T-helper 1 cell treated with Interleukin-12 subunit alpha and Interleukin-12 subunit beta and Interleukin-4 antibody, amounts not matched to agents 30 μg/mL and 1 μg/mL, for 36 hours (primary cell): ENCODE data around the gene KAT6B.
A peak's percentile ranks its signal among the peaks of the same experiment; 100 is the strongest.
"Not testable (repeated sequence)": the region's sequence is repeated elsewhere in the genome, so short reads cannot be mapped to it uniquely, and the experiment has no call there.

Experiments used
- H3K27ac Mint-ChIP-seq: one replicate; pipeline ENCODE4 v1.8.0; 2021; ENCODE audit warnings: mild to moderate bottlenecking, mixed read lengths
- H3K27me3 Mint-ChIP-seq: one replicate; pipeline ENCODE4 v1.8.0; 2021; ENCODE audit warnings: low read depth, mixed read lengths
- H3K36me3 Mint-ChIP-seq: one replicate; pipeline ENCODE4 v1.8.0; 2021; ENCODE audit warnings: low read depth, mixed read lengths
- H3K4me1 Mint-ChIP-seq: one replicate; pipeline ENCODE4 v1.8.0; 2021; ENCODE audit warnings: low read depth, mixed read lengths
- H3K4me3 Mint-ChIP-seq: one replicate; pipeline ENCODE4 v1.8.0; 2021; ENCODE audit warnings: mild to moderate bottlenecking, moderate library complexity, mixed read lengths
- H3K9me3 Mint-ChIP-seq: one replicate; pipeline ENCODE4 v1.8.0; 2021; ENCODE audit warnings: mixed read lengths

The KAT6B gene

GRCh38 chr10:75040576-75040975 lies 214.2 kb downstream of the KAT6B start:
- Mint-ChIP-seq H3K27ac (no peak overlapping the region), H3K27me3 (no peaks in the 10 kb centered on the region), H3K4me1 (peaks cover 18% of the 10 kb centered on the region), H3K36me3 (no peaks in the 10 kb centered on the region), H3K9me3 (no peaks in the 10 kb centered on the region), H3K4me3 (no peak overlapping the region)

- H3K27me3 Mint-ChIP-seq, result no peaks in the 10 kb centered on the region
- H3K9me3 Mint-ChIP-seq, result no peaks in the 10 kb centered on the region
- no peak overlapping the region for H3K4me3 Mint-ChIP-seq
- peaks cover 20% of the 10 kb centered on the region for H3K4me1 Mint-ChIP-seq
- H3K27ac Mint-ChIP-seq, result peak overlapping the region; percentile 43
- H3K36me3 Mint-ChIP-seq, result no peaks in the 10 kb centered on the region
Observed at GRCh38 chr10:75042292-75042974, 216.0 kb downstream of the KAT6B start.

GRCh38 chr10:75043256-75044131 lies 217.1 kb downstream of the KAT6B start:
- Mint-ChIP-seq H3K27ac (peak overlapping the region; percentile 57), H3K27me3 (no peaks in the 10 kb centered on the region), H3K4me1 (peaks cover 19% of the 10 kb centered on the region), H3K9me3 (no peaks in the 10 kb centered on the region), H3K36me3 (no peaks in the 10 kb centered on the region), H3K4me3 (peak overlapping the region; percentile 58)

GRCh38 chr10:75048669-75049098 lies 222.3 kb downstream of the KAT6B start:
- Mint-ChIP-seq H3K4me3 (no peak overlapping the region), H3K27ac (no peak overlapping the region), H3K9me3 (no peaks in the 10 kb centered on the region), H3K36me3 (no peaks in the 10 kb centered on the region), H3K4me1 (peaks cover 14% of the 10 kb centered on the region), H3K27me3 (no peaks in the 10 kb centered on the region)

- peaks cover 11% of the 10 kb centered on the region for H3K4me1 Mint-ChIP-seq
- H3K27ac Mint-ChIP-seq, result no peak overlapping the region
- no peaks in the 10 kb centered on the region for H3K27me3 Mint-ChIP-seq
- H3K9me3 Mint-ChIP-seq, result no peaks in the 10 kb centered on the region
- H3K36me3 Mint-ChIP-seq, result no peaks in the 10 kb centered on the region
- no peak overlapping the region for H3K4me3 Mint-ChIP-seq
Observed at GRCh38 chr10:75049316-75050148, 223.1 kb downstream of the KAT6B start.

GRCh38 chr10:75050149-75050919 lies 223.9 kb downstream of the KAT6B start:
- no peaks in the 10 kb centered on the region for H3K27me3 Mint-ChIP-seq
- peaks cover 6% of the 10 kb centered on the region for H3K4me1 Mint-ChIP-seq
- no peak overlapping the region for H3K27ac Mint-ChIP-seq
- H3K36me3 Mint-ChIP-seq, result no peaks in the 10 kb centered on the region
- no peak overlapping the region for H3K4me3 Mint-ChIP-seq
- H3K9me3 Mint-ChIP-seq, result no peaks in the 10 kb centered on the region

GRCh38 chr10:75051308-75051707 lies 224.9 kb downstream of the KAT6B start:
- Mint-ChIP-seq H3K27me3 (no peaks in the 10 kb centered on the region), H3K4me3 (no peak overlapping the region), H3K36me3 (no peaks in the 10 kb centered on the region), H3K9me3 (no peaks in the 10 kb centered on the region), H3K4me1 (peaks cover 5% of the 10 kb centered on the region), H3K27ac (no peak overlapping the region)

GRCh38 chr10:75055896-75056406 lies 229.6 kb downstream of the KAT6B start:
- H3K9me3 Mint-ChIP-seq, H3K27ac Mint-ChIP-seq, H3K27me3 Mint-ChIP-seq, H3K4me3 Mint-ChIP-seq, H3K36me3 Mint-ChIP-seq, H3K4me1 Mint-ChIP-seq: not testable (repeated sequence)

GRCh38 chr10:75057680-75058079 lies 231.3 kb downstream of the KAT6B start:
- H3K27ac Mint-ChIP-seq, result no peak overlapping the region
- H3K4me1 Mint-ChIP-seq, result no peaks in the 10 kb centered on the region
- H3K9me3 Mint-ChIP-seq, result no peaks in the 10 kb centered on the region
- no peaks in the 10 kb centered on the region for H3K27me3 Mint-ChIP-seq
- H3K4me3 Mint-ChIP-seq, result no peak overlapping the region
- no peaks in the 10 kb centered on the region for H3K36me3 Mint-ChIP-seq

- Mint-ChIP-seq H3K4me1 (no peaks in the 10 kb centered on the region), H3K9me3 (no peaks in the 10 kb centered on the region), H3K27ac (no peak overlapping the region), H3K27me3 (no peaks in the 10 kb centered on the region), H3K4me3 (no peak overlapping the region), H3K36me3 (no peaks in the 10 kb centered on the region)
Observed at GRCh38 chr10:75058161-75058560, 231.8 kb downstream of the KAT6B start.

- Mint-ChIP-seq H3K4me1 (no peaks in the 10 kb centered on the region), H3K27me3 (no peaks in the 10 kb centered on the region), H3K27ac (peak overlapping the region; percentile 16)
Observed at GRCh38 chr10:75061709-75062505, 235.5 kb downstream of the KAT6B start.

GRCh38 chr10:75062506-75063299 lies 236.3 kb downstream of the KAT6B start:
- H3K27ac Mint-ChIP-seq, result no peak overlapping the region
- H3K4me1 Mint-ChIP-seq, result no peaks in the 10 kb centered on the region
- H3K4me3 Mint-ChIP-seq, result no peak overlapping the region
- no peaks in the 10 kb centered on the region for H3K9me3 Mint-ChIP-seq
- H3K27me3 Mint-ChIP-seq, result no peaks in the 10 kb centered on the region
- H3K36me3 Mint-ChIP-seq, result no peaks in the 10 kb centered on the region

More at GRCh38 chr10:75061709-75062505, 235.5 kb downstream of the KAT6B start:
- Mint-ChIP-seq H3K9me3 (no peaks in the 10 kb centered on the region), H3K36me3 (no peaks in the 10 kb centered on the region), H3K4me3 (no peak overlapping the region)
